ENCODE measurements around the gene SMU1.

SMU1 gene

DNA sequence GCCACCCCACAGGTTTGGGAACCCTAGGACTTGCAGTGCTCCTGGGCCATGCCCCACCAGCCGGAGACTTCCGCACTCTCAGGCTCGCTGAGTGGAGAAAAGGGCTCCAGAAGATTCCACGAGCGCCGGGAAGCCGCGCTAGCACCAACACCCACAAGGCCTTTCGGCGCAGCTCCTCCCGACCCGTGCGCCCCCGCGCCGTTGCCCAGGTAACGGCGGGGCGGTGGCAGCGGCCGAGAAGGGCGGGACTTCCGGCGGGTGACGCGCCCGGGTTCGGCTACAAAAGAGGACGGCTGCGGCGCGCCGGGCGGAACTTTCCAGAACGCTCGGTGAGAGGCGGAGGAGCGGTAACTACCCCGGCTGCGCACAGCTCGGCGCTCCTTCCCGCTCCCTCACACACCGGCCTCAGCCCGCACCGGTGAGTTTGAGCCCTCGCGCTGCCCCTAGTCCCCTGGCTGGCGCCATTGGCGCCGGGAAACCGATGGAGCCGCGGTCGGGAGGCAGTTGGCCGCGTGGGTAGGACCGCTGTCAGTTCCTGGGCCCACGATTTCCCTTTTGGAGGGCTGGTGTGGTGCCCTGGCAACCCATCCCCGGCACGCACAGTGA is 51.4 kb downstream of the SMU1 start, which contains the start of gene DNAJA1:
Gene DNAJA1, plus strand, starts transcription at position 308 of the 606 bp plus-strand sequence. CDS start 1,212 bp downstream, outside the sequence.
- TF ChIP-seq, protein P1, sequence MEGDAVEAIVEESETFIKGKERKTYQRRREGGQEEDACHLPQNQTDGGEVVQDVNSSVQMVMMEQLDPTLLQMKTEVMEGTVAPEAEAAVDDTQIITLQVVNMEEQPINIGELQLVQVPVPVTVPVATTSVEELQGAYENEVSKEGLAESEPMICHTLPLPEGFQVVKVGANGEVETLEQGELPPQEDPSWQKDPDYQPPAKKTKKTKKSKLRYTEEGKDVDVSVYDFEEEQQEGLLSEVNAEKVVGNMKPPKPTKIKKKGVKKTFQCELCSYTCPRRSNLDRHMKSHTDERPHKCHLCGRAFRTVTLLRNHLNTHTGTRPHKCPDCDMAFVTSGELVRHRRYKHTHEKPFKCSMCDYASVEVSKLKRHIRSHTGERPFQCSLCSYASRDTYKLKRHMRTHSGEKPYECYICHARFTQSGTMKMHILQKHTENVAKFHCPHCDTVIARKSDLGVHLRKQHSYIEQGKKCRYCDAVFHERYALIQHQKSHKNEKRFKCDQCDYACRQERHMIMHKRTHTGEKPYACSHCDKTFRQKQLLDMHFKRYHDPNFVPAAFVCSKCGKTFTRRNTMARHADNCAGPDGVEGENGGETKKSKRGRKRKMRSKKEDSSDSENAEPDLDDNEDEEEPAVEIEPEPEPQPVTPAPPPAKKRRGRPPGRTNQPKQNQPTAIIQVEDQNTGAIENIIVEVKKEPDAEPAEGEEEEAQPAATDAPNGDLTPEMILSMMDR (IDR thresholded peaks at IDR 0.05; ENCODE audit: insufficient read depth, low read length, poor library complexity, severe bottlenecking), result no peak
- H3K36me3 ChIP-seq (ENCODE audit: control insufficient read depth, insufficient read depth, low read length), result peaks cover 5% of the 10 kb centered on the region
- H3K27me3 ChIP-seq (replicated peaks; ENCODE audit: control insufficient read depth, insufficient read depth, low read length), result no peaks in the 10 kb centered on the region
- DNase-seq (ENCODE audit: extremely low read depth, insufficient read length), result peak; percentile 97
- peak within 1 kb of the TSS; percentile 100 for H3K4me3 ChIP-seq (replicated peaks; ENCODE audit: low read depth, low read length)

DNA sequence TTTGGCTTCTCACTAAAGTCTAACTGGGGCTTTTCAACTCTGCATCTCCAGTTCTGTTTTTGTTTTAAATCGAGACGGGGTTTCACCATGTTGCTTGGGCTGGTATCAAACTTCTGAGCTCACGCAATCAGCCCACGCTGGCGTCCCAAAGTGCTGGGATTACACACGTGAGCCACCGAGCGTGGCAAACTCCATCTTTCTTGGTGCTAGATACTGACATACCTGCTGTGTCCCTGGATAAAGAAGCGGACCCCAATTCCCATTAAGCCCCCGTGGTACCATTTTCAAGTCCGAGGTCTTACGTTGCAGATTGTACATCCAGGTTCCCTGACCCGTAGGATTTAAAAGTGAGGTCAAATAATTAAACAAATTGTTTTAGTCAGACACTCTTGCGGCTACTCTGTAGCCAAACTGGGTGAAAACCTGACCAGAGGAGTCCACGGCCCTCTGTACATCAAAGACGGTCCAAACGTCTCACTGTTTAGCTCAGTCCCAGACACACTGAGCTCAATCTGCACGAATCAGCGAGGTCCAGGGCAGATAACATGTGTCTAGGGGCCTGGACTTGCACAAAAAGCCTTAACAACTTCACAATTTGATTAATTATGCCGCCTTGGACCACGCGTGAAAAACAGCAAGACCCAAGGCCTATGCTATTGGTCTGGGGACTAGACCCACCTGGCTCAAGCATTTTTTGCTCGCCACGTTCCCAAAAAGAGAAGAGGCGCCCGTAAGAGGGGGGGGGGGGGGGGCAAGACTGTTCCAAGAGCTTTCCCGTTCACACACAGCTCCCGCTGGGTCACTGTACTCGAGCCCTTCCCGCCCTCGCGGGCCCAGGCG is 52.1 kb downstream of the SMU1 start:
- Histone ChIP-seq H3K36me3 (ENCODE audit: control insufficient read depth, insufficient read depth, low read length) (peaks cover 11% of the 10 kb centered on the region), H3K27me3 (replicated peaks; ENCODE audit: control insufficient read depth, insufficient read depth, low read length) (no peaks in the 10 kb centered on the region), H3K4me3 (replicated peaks; ENCODE audit: low read depth, low read length) (peak overlapping the region; percentile 100)
- DNase-seq (ENCODE audit: extremely low read depth, insufficient read length), result peak; percentile 16
- TF ChIP-seq, protein P1 (IDR thresholded peaks at IDR 0.05; ENCODE audit: insufficient read depth, low read length, poor library complexity, severe bottlenecking), result no peak

DNA sequence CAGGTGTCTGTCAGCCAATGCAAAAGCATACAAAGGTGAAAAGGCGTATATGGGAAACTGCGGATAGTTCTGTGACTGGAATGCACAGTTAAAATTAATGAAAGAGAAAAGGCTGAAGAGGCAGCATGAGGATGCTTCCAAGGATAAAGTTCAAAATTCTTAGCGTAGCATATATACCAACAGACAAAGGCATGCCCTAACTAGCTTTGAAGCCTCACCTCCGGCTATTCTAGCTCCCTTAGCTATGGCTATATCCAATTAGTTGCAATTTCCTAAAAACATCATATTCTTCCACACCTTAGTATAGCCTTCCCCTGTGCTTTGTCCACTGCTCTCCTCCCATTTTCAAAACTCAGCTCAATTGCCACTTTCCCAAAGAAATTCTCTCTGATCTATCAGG is 52.8 kb downstream of the SMU1 start:
- Histone ChIP-seq H3K27me3 (replicated peaks; ENCODE audit: control insufficient read depth, insufficient read depth, low read length) (no peaks in the 10 kb centered on the region), H3K36me3 (ENCODE audit: control insufficient read depth, insufficient read depth, low read length) (peaks cover 9% of the 10 kb centered on the region), H3K4me3 (replicated peaks; ENCODE audit: low read depth, low read length) (peak overlapping the region; percentile 100)
- no peak for DNase-seq (ENCODE audit: extremely low read depth, insufficient read length)
- TF ChIP-seq, protein P1 (IDR thresholded peaks at IDR 0.05; ENCODE audit: insufficient read depth, low read length, poor library complexity, severe bottlenecking), result no peak

DNA sequence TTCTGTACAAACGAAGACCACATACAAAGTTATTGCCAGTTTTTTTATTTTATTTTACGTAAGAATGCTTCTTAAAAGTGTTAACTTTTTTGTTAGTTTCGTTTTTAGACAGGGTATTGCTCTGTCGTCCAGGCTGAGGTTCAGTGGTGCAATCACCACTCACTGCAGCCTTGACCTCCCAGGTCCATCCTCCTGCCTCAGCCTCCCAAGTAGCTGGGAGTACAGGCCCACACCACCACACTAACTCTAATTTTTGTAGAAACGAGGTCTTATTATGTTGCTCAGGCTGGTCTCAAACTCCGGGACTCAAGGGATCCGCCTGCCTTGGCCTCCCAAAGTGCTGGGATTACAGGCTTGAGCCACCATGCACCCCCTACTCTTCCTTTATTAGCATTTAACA is 53.7 kb downstream of the SMU1 start:
- TF ChIP-seq, protein P1 (IDR thresholded peaks at IDR 0.05; ENCODE audit: insufficient read depth, low read length, poor library complexity, severe bottlenecking), result no peak
- H3K36me3 ChIP-seq (ENCODE audit: control insufficient read depth, insufficient read depth, low read length), result peaks cover 8% of the 10 kb centered on the region
- DNase-seq (ENCODE audit: extremely low read depth, insufficient read length), result no peak
- no peaks in the 10 kb centered on the region for H3K27me3 ChIP-seq (replicated peaks; ENCODE audit: control insufficient read depth, insufficient read depth, low read length)
- H3K4me3 ChIP-seq (replicated peaks; ENCODE audit: low read depth, low read length), result no peak overlapping the region

DNA sequence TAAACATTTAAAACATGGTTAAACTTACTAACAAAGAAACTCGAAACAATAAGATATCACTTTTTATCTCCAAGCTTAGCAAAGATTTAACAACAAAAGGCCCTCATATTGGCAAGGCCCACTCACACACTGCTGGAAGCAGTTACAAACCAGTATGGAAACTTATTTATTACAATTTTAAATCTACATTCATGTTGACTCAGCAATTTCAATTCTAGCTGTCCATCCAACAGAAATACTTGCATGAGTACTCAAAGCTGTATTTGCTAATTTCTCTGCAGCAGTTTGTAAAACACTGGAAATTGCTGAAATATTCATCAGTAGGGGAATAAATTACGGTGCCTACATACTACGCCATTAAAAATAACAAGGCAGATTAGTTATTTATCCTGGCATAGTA is 54.2 kb downstream of the SMU1 start:
- no peaks in the 10 kb centered on the region for H3K27me3 ChIP-seq (replicated peaks; ENCODE audit: control insufficient read depth, insufficient read depth, low read length)
- H3K4me3 ChIP-seq (replicated peaks; ENCODE audit: low read depth, low read length), result no peak overlapping the region
- DNase-seq (ENCODE audit: extremely low read depth, insufficient read length), result no peak
- peaks cover 8% of the 10 kb centered on the region for H3K36me3 ChIP-seq (ENCODE audit: control insufficient read depth, insufficient read depth, low read length)
- TF ChIP-seq, protein P1 (IDR thresholded peaks at IDR 0.05; ENCODE audit: insufficient read depth, low read length, poor library complexity, severe bottlenecking), result no peak
